UCSD-AML1 (cell line): ENCODE data around the gene MZT2A.
"Not testable (repeated sequence)": the region's sequence is repeated elsewhere in the genome, so short reads cannot be mapped to it uniquely, and the experiment has no call there.

Experiments
- DNase-seq: peaks from one replicate; lab custom pipeline; 2025; ENCODE audit not compliant: unreplicated experiment; lab: John Stamatoyannopoulos, UW

Gene MZT2A

GRCh38 chr2:131520526-131520925, 28.3 kb upstream of the MZT2A start:
- DNase-seq: no peak

GRCh38 chr2:131519871-131520470, 27.8 kb upstream of the MZT2A start:
- not testable (repeated sequence) for DNase-seq

GRCh38 chr2:131519466-131519865, 27.3 kb upstream of the MZT2A start:
- DNase-seq: no peak

GRCh38 chr2:131518531-131518930, 26.3 kb upstream of the MZT2A start:
- DNase-seq: not testable (repeated sequence)

- DNase-seq: not testable (repeated sequence)
Measured at GRCh38 chr2:131517856-131518255, 25.7 kb upstream of the MZT2A start.

- DNase-seq: no peak
Measured at GRCh38 chr2:131517106-131517831, 25.1 kb upstream of the MZT2A start.

- not testable (repeated sequence) for DNase-seq
Measured at GRCh38 chr2:131516621-131517020, 24.4 kb upstream of the MZT2A start.

- no peak for DNase-seq
Measured at GRCh38 chr2:131516011-131516410, 23.8 kb upstream of the MZT2A start.

GRCh38 chr2:131515235-131515634, 23.0 kb upstream of the MZT2A start:
- not testable (repeated sequence) for DNase-seq

- not testable (repeated sequence) for DNase-seq
Measured at GRCh38 chr2:131514408-131515166, 22.4 kb upstream of the MZT2A start.

GRCh38 chr2:131511969-131512870, 20.0 kb upstream of the MZT2A start:
- DNase-seq: not testable (repeated sequence)

GRCh38 chr2:131511291-131511968, 19.2 kb upstream of the MZT2A start:
- not testable (repeated sequence) for DNase-seq

- DNase-seq: no peak
Measured at GRCh38 chr2:131509615-131510014, 17.4 kb upstream of the MZT2A start.

GRCh38 chr2:131504082-131504750, 12.0 kb upstream of the MZT2A start:
- not testable (repeated sequence) for DNase-seq

- DNase-seq: not testable (repeated sequence)
Measured at GRCh38 chr2:131503587-131503986, 11.4 kb upstream of the MZT2A start.

- not testable (repeated sequence) for DNase-seq
Measured at GRCh38 chr2:131498321-131498973, 6.2 kb upstream of the MZT2A start.

GRCh38 chr2:131495506-131495905, 3.3 kb upstream of the MZT2A start:
- not testable (repeated sequence) for DNase-seq

- no peak for DNase-seq
Measured at GRCh38 chr2:131493199-131493968, 1.2 kb upstream of the MZT2A start.
